Activated B cell treated with CpG ODN at 0.5 μM for 24 hours (primary cell): ENCODE measurements around the gene IL16. TPM values are rescaled to one million over a fixed set of nuclear protein-coding genes. Genes with fewer than 3 reads are reported as not detected.

ENCODE experiments used
- ATAC-seq: fragments of 200-7000 bp; cut with Tn5 transposase; one replicate; pipeline ENCODE4 v1.10.0; 2021; ENCODE audit warnings: low read depth, mild to moderate bottlenecking, moderate library complexity
- CTCF ChIA-PET: fragments of 350-600 bp; sonication (Branson Sonifier 250); formaldehyde crosslinking; loops from one replicate; lab custom pipeline; 2021; ENCODE audit warnings: antibody characterized with exemption; lab: Charles Lee
- POLR2A ChIA-PET: fragments of 350-600 bp; sonication (Branson Sonifier 250); formaldehyde crosslinking; loops from one replicate; lab custom pipeline; 2021; ENCODE audit warnings: antibody characterized with exemption; lab: Charles Lee
- DNase-seq: peaks from one replicate; pipeline ENCODE4 v3.0.0; 2022
- H3K27ac Mint-ChIP-seq: one replicate; pipeline ENCODE4 v1.8.0; 2020; ENCODE audit warnings: mixed read lengths
- H3K27me3 Mint-ChIP-seq: one replicate; pipeline ENCODE4 v1.8.0; 2021; ENCODE audit warnings: mixed read lengths
- H3K36me3 Mint-ChIP-seq: one replicate; pipeline ENCODE4 v1.8.0; 2021; ENCODE audit warnings: low read depth, mixed read lengths
- H3K4me1 Mint-ChIP-seq: one replicate; pipeline ENCODE4 v1.8.0; 2021; ENCODE audit warnings: mixed read lengths
- H3K4me3 Mint-ChIP-seq: one replicate; pipeline ENCODE4 v1.8.0; 2020; ENCODE audit warnings: mild to moderate bottlenecking, mixed read lengths
- H3K9me3 Mint-ChIP-seq: one replicate; pipeline ENCODE4 v1.8.0; 2020; ENCODE audit warnings: mixed read lengths
- intact Hi-C: fragments of 100-400 bp; cut with micrococcal nuclease; formaldehyde crosslinking; loops from one replicate; pipeline ENCODE4 v1.15.1; 2024
- total RNA-seq: library from RNA; stranded (reverse); gene quantifications from 2 replicates; pipeline ENCODE4 v1.2.3, GENCODE V29; 2022
- TF ChIP-seq, protein P1 (sequence below): fragments of 200-600 bp; IDR thresholded peaks from one replicate; pipeline ENCODE4 v1.8.0; 2022; ENCODE audit warnings: antibody characterized with exemption, mild to moderate bottlenecking

The IL16 gene
- total RNA-seq, 1 donor from 2014 or later, result 206 TPM

DNA sequence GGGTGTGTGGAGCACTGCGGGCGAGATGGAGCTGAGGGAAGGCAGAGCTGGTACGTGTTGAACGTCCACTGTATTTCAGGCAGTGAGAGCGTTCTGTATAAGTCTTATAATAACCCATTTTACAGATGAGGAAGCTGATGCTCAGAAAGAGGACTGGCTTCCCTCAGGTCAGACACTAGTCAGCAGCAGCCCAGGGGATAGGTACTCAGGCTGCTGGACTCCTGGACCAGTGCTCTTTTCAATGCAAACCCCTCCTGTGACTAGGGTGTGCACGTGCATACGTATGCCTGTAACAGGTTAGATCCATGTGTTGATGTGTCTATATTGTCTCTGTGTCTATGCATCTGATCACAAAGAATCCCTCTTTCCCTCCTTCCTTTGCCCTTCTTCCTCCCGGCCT, 8.3 kb upstream of the IL16 start:
- DNase-seq (no peak), ATAC-seq (no peak)
- TF ChIP-seq, protein P1, sequence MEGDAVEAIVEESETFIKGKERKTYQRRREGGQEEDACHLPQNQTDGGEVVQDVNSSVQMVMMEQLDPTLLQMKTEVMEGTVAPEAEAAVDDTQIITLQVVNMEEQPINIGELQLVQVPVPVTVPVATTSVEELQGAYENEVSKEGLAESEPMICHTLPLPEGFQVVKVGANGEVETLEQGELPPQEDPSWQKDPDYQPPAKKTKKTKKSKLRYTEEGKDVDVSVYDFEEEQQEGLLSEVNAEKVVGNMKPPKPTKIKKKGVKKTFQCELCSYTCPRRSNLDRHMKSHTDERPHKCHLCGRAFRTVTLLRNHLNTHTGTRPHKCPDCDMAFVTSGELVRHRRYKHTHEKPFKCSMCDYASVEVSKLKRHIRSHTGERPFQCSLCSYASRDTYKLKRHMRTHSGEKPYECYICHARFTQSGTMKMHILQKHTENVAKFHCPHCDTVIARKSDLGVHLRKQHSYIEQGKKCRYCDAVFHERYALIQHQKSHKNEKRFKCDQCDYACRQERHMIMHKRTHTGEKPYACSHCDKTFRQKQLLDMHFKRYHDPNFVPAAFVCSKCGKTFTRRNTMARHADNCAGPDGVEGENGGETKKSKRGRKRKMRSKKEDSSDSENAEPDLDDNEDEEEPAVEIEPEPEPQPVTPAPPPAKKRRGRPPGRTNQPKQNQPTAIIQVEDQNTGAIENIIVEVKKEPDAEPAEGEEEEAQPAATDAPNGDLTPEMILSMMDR, result no peak
- ChIA-PET POLR2A (interaction anchor here (0.7 kb wide), 1 partner anchor 55 kb away, joined by 5 read pairs; no protein-coding TSS in a partner anchor), CTCF (no interaction called here)
- Mint-ChIP-seq H3K9me3 (no peaks in the 10 kb centered on the region), H3K36me3 (no peaks in the 10 kb centered on the region), H3K27me3 (peaks cover 7% of the 10 kb centered on the region), H3K4me1 (no peaks in the 10 kb centered on the region), H3K4me3 (no peak overlapping the region), H3K27ac (no peak overlapping the region)
- intact Hi-C loops, result no loop called here

DNA sequence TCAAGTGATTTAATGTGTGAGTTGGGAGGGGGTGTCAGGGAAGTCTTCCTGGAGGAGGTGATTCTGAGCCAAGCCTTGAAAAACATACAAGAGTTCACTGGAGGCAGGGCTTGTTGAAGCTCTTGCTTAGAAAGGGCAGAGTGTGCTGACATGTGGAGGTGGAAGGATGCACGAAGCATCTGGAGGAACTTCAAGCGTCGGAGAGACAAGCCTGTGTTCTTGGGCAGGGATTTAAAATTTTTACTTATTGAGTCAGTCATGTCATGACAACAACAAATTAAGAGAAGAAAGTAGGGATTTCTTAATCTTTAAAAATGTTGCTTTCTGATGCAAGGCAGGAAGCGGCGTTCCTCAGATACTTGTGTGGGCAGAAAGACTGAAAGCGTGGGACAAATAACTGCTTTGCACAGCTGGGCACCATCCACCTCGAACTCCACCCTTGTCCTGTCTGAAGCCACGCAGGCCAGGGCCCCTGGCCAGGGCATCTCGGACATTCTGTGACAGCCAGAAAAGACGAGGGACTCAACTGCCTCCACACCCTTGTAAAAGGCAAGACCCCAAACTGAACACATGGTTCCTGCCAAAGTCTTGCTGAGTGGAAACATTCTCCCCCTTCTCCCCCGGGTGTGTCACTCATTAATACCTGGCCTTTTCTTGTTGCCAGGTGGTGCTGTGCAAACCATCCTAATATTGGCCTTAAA, 6.9 kb upstream of the IL16 start:
- Mint-ChIP-seq H3K27ac (no peak overlapping the region), H3K27me3 (no peaks in the 10 kb centered on the region), H3K36me3 (no peaks in the 10 kb centered on the region), H3K9me3 (no peaks in the 10 kb centered on the region), H3K4me1 (no peaks in the 10 kb centered on the region), H3K4me3 (no peak overlapping the region)
- ChIA-PET CTCF (no interaction called here), POLR2A (no interaction called here)
- ATAC-seq, result no peak
- TF ChIP-seq, protein P1, result no peak
- intact Hi-C loops, result no loop called here
- no peak for DNase-seq

DNA sequence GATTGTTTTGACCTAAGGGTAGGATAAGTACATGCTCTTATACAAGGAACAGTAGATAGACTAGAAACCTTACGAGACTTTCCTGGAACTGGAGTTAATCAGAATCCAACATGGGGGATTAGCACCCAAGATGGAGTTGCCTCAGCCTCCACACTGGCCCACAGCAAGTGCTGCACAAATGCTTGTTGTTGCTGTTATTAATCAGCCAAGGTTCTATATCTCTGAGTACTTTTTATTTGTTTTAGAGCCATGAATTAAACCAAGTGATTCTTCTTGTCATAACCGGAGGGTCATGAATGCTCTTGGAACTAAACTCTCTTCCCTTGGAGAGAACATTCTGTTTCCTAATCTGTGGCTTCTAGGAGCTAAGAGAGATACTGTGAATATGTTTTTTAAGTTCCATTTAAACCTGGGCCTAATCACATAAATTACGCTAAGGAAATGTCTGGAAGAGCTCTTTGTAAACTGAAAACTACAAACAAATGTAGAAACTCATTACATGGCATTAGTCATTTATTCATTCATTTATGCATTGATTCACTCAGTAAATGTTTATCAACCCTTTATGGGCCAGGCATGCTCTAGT, 5.7 kb upstream of the IL16 start:
- ChIA-PET CTCF (no interaction called here), POLR2A (no interaction called here)
- Mint-ChIP-seq H3K4me3 (no peak overlapping the region), H3K27ac (no peak overlapping the region), H3K9me3 (no peaks in the 10 kb centered on the region), H3K4me1 (no peaks in the 10 kb centered on the region), H3K36me3 (no peaks in the 10 kb centered on the region), H3K27me3 (no peaks in the 10 kb centered on the region)
- ATAC-seq, result no peak
- intact Hi-C loops, result no loop called here
- TF ChIP-seq, protein P1, result no peak
- DNase-seq, result no peak

DNA sequence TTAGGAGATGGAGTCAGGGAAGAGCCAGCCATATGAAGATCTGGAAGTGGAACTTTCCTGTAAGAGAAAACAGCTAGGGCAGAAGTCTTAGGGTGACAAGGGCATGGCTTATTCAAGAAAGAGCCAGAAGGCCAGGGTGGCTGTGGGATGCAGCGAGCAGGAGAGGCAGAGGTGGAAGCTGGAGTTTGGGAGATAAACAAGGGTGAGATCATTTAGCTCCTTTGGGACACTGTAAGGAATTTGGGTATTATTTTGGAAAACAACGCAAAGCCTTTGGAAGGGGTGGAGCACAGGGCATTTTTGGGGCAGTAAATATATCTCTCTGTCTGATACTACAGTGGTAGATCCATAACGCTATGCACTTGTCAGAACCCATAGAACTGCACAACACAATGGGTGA, 5.0 kb upstream of the IL16 start:
- H3K27me3 Mint-ChIP-seq, result no peaks in the 10 kb centered on the region
- H3K36me3 Mint-ChIP-seq, result no peaks in the 10 kb centered on the region
- ChIA-PET POLR2A (no interaction called here), CTCF (no interaction called here)
- no peaks in the 10 kb centered on the region for H3K9me3 Mint-ChIP-seq
- H3K4me1 Mint-ChIP-seq, result no peaks in the 10 kb centered on the region
- TF ChIP-seq, protein P1, result no peak
- ATAC-seq (no peak), DNase-seq (no peak)
- no peak overlapping the region for H3K4me3 Mint-ChIP-seq
- intact Hi-C loops, result no loop called here
- no peak overlapping the region for H3K27ac Mint-ChIP-seq

DNA sequence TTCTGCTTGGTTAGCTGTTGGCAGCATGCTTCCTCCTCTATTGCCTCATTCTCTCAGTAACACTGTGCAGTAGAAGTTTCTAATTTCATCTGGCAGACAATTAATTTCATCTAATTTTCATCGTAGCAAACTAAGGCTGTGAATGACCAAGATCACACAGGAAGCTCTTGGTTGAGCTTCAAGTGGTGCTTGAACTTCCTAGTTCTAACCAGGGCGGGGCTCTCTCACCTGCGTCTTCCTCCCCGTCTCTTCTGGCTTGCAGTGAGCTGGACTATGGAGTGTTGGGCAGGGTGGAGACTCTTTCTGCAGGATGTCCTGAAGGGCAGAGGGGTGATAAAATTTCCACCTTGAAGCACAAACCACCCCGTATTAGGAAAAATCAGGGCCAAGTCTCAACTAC, 2.0 kb upstream of the IL16 start:
- intact Hi-C loops, result no loop called here
- TF ChIP-seq, protein P1, result no peak
- peaks cover 10% of the 10 kb centered on the region for H3K27me3 Mint-ChIP-seq
- H3K4me1 Mint-ChIP-seq, result no peaks in the 10 kb centered on the region
- H3K27ac Mint-ChIP-seq, result no peak overlapping the region
- ChIA-PET CTCF (interaction anchor here (1.8 kb wide), 1 partner anchor 71 kb away, joined by 5 read pairs; no protein-coding TSS in a partner anchor), POLR2A (no interaction called here)
- no peaks in the 10 kb centered on the region for H3K9me3 Mint-ChIP-seq
- no peak overlapping the region for H3K4me3 Mint-ChIP-seq
- H3K36me3 Mint-ChIP-seq, result no peaks in the 10 kb centered on the region
- ATAC-seq (no peak), DNase-seq (no peak)
